NCI-H446 (cell line): Measurements from ENCODE around the gene BTBD9.
A peak's percentile ranks its signal among the peaks of the same experiment; 100 is the strongest.

Source experiments
- DNase-seq, 2 experiments: peaks; one replicate each; lab custom pipeline; 2025; lab: John Stamatoyannopoulos, UW

Gene BTBD9

GRCh38 chr6:38554700-38555413 lies 84.9 kb downstream of the BTBD9 start:
- peak; percentile 31 to 78 for DNase-seq

GRCh38 chr6:38554014-38554413 lies 85.7 kb downstream of the BTBD9 start:
- DNase-seq, result no peak

GRCh38 chr6:38552121-38552520 lies 87.6 kb downstream of the BTBD9 start:
- DNase-seq, result no peak

DNA sequence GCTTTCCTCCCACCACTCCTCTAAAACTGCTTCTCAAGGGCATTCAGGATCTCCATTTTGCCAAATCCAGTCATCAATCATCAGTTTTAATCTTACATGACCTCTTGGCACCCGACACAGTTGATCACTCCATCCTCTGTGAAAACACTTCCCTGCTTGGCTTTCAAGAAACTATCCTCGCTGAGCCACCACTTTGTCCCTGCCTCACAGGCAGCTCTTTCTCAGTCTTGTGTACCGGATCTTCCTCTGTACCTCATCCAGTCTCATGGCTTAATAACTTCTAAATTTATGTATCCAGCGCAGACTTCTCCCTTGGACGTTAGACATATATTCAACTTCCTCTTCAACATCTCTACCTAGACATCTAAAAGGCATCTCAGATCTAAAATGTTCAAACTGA lies 89.9 kb downstream of the BTBD9 start:
- peak in 1 of 2 experiments; percentile 6 for DNase-seq

- DNase-seq, result no peak
Measured at GRCh38 chr6:38549180-38549579, 90.5 kb downstream of the BTBD9 start.

GRCh38 chr6:38543022-38543421 lies 96.7 kb downstream of the BTBD9 start:
- no peak for DNase-seq

- no peak for DNase-seq
Measured at GRCh38 chr6:38542031-38542430, 97.7 kb downstream of the BTBD9 start.

DNA sequence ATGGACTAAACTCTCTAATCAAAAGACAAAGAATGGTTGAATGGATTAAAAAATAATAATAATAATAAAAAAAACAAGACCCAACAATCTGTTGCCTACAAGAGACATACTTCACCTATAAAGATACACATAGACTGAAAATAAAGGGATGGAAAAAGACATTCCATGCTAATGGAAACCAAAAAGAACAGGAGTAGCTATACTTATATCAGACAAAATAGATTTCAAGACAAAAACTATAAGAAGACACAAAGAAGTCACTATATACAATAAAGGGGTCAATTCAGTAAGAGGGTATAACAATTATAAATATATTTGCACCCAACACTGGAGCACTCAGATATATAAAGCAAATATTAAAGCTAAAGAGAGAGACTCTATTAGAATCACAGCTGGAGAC lies 106.7 kb downstream of the BTBD9 start:
- no peak for DNase-seq

GRCh38 chr6:38531134-38531533 lies 108.6 kb downstream of the BTBD9 start:
- no peak for DNase-seq

DNA sequence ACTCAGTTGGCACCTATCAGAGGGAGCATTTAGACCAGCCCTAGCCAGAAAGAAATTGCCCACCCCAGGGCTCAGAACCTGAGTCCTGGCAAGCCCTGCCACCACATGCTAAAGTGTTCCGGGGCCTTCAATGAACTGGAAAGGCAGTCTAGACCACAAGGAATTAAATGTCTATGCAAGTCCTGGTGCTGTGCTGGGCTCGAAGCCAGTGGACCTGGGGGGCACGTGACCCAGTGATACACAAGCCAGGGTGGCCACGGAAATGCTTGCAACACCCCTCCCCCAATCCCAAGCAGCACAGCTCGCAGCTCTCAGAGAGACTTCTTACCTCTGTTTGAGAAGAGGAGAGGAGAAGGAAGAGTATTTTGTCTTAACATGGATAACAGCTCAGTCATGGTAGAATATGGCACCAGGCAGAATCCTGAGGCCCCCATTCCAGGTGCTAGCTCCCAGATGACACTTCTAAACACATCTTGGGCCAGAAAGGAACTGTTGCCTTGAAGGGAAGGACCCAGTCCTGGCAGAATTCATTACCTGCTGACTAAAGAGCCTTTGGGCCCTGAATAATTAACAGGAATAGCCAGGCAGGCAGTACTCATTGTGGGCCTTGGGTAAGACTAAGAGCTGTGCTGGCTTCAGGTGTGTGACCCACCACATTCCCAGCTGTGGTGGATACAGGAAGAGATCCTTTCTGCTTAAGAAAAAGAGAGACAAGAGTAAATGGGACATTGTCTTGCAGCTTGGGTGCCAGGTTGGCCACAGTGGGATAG lies 111.3 kb downstream of the BTBD9 start:
- DNase-seq, result no peak

DNA sequence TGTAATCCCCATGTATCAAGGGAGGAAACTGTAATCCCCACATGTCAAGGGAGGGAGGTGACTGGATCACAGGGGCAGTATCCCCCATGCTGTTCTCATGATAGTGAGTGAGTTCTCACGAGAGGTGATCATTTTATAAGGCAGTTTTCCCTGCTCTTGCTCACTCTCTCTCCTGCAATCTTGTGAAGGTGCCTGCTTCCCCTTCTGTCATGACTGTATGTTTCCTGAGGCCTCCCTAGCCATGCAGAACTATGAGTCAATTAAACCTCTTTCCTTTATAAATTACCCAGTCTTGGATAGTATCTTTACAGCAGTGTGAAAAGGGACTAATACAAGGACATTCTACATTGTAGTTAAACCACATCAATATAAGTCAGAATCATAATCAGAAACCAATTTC lies 112.4 kb downstream of the BTBD9 start:
- DNase-seq, result no peak

DNA sequence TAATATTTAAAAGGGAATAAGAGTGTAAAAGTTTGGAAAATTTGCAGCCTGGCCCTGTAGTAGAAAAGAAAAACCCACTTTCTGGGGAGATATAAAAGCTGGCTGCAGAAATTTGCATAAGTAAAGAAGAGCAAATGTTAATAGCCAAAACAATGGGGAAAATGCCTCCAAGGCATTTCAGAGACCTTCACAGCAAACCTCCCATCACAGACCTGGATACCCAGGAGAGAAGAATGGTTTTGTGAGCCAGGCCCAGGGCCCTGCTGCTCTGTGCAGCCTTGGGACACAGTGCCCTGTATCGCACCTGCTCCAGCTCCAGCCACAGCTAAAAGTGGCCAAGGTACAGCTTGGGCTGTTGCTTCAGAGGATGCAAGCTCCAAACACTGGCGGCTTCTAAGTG lies 113.8 kb downstream of the BTBD9 start:
- no peak for DNase-seq

DNA sequence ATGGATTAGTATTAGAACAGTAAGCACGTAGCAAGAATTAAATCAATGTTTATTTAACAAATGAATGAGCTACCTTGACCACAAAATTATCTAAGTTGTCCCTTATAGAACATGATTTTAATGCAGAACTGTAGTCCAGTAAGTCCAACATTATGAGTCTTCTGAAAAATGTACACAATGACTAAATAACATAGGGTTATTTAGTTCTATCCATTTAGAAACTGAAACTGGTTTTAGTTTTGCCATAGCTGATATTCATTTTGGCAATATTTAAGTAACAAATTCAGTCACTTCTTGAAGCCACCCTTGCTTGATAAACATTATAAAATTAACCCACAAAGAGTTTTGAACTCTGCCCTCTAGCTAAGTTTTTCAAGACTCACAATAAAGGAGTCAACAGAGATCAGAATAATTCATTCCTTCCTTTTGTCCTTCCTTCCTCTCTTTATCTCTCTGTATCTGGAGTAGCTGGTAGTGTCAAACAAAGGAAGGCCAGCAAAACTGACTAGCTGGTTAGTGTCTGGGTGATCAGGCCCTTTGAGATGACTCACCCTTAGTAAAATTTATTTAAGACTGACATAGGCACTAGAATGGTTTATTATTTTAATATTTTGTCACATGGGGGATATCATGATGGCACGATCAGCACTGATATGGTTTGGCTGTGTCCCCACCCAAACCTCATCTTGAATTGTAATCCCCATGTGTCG lies 115.1 kb downstream of the BTBD9 start:
- DNase-seq, result no peak

GRCh38 chr6:38522322-38522721 lies 117.4 kb downstream of the BTBD9 start:
- no peak for DNase-seq

- no peak for DNase-seq
Measured at GRCh38 chr6:38518511-38519304, 121.0 kb downstream of the BTBD9 start.

DNA sequence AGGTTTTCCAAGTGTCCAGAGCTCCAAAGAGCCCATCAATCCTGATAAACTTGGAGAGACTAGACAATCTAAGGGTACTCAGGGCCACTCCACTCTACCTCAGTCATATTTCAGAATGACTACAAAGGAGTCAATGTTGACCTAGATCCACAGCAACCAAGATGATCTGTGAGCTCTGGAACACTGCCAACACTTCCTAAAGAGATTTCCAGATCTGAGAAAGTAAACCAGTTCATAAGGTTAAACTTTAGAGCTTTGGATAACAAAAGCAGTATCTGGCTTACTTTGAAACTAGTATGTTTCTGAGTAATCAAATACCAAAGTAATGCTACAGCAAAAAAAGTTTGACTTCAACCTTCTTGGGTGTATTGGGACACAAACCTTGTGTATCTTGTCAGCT lies 122.7 kb downstream of the BTBD9 start:
- no peak for DNase-seq

DNA sequence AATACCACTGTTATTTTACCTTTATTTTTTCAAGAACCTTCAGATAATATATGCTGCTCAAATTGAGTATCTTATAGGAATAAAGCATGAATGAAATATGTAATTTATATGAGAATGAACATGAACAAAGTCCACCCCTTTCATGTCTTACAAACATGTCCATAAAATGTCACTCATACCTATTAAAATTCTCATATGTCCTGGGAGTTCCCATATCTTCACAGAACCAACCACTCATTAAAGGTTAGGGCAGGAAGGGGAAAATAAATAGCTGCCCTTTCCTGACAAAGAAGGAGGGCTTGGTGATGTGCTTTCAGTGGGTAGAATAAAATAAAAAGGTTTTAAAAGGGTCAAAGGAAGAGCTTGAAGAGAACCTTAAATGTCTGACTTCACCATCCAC lies 125.3 kb downstream of the BTBD9 start:
- DNase-seq, result no peak

DNA sequence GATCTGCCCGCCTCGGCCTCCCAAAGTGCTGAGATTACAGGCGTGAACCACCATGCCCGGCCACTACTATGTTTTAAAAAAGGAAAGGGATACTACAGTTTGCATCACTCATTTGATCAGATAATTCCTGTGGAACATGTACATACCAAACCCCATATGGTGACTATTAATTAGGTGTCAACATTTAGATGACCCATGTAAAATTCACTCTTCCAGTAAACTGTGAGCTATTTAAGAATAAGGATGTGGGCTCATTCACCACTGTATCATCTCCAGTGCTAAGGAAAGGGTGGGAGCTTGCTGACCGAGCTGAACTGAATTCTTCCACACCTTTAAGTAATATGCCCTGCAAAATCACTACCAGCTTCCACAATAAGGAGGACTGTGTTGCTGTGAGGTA lies 127.5 kb downstream of the BTBD9 start:
- DNase-seq, result no peak

DNA sequence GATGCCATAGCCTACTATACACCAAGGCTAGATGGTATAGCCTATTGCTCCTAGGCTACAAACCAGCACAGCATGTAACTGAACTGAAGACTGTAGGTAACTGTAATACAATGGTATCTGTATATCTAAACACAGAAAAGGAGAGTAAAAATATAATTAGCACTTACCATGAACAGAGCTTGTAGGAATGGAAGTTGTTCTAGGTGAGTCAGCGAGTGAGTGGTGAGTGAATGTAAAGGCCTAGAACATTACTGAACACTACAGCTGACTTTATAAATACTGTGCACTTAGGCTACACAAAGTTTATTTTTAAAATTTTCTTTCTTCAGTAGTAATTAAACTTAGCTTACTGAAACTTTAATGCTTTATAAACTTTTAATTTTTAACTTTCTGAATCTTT lies 129.5 kb downstream of the BTBD9 start:
- DNase-seq, result no peak

- DNase-seq, result no peak
Measured at GRCh38 chr6:38509713-38510112, 130.0 kb downstream of the BTBD9 start.

DNA sequence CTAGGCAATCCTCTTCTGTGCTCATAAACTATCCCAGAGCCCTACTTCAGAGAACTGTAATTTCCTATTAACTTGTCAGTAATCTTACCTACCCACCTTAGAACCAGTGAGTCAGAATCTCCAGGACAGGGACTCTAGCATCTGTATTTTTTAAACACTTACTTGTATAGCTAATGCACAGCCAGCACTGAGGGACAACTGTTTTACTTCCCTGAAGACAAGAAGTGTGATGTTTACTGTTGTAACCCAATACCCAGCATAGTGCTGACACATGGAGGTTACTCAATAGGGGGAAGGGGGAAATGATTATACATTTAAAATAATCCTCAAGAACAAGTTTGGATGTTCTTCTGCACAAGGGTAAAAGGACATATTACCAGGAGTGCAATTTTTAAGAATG lies 130.8 kb downstream of the BTBD9 start:
- DNase-seq, result no peak

- DNase-seq, result no peak
Measured at GRCh38 chr6:38508286-38508685, 131.4 kb downstream of the BTBD9 start.
